Liver (tissue), 9 donors: ENCODE results near the gene MGAT5. TPM values are rescaled to one million over a fixed set of nuclear protein-coding genes. Genes with fewer than 3 reads are reported as not detected.

Experiments used
- DNase-seq: peaks from one replicate; pipeline ENCODE4 v3.0.0-alpha.2; 2017; ENCODE audit warnings: low spot score
- H3K27ac ChIP-seq, 2 donors: one replicate each; pipeline ENCODE4 v1.7.0; 2013; ENCODE audit warnings: inconsistent platforms in 2 of 2, low read length in 2 of 2, control low read depth in 1 of 2, low read depth in 1 of 2, mild to moderate bottlenecking in 1 of 2
- H3K27me3 ChIP-seq, 4 donors: one replicate each; pipeline versions ENCODE4 v1.6.1 to v1.7.0; 2013; ENCODE audit warnings: low read length in 3 of 4, inconsistent platforms in 1 of 4, mild to moderate bottlenecking in 1 of 4, moderate library complexity in 1 of 4; ENCODE audit not compliant: control insufficient read depth in 4 of 4, insufficient read depth in 4 of 4
- H3K36me3 ChIP-seq, 4 donors: one replicate each; pipeline versions ENCODE4 v1.6.1 to v1.7.0; 2013; ENCODE audit warnings: low read length in 3 of 4, mild to moderate bottlenecking in 3 of 4, low read depth in 1 of 4, moderate library complexity in 1 of 4; ENCODE audit not compliant: control insufficient read depth in 4 of 4, insufficient read depth in 3 of 4
- H3K4me1 ChIP-seq, 4 donors: one replicate each; pipeline versions ENCODE4 v1.6.1 to v1.7.0; 2013; ENCODE audit warnings: low read length in 3 of 4, mild to moderate bottlenecking in 3 of 4, moderate library complexity in 1 of 4; ENCODE audit not compliant: control insufficient read depth in 4 of 4, insufficient read depth in 4 of 4
- H3K4me3 ChIP-seq, 3 donors: one replicate each; pipeline versions ENCODE4 v1.6.1 to v1.7.0; 2013; ENCODE audit warnings: low read length in 3 of 3, control low read depth in 1 of 3, low read depth in 1 of 3, mild to moderate bottlenecking in 1 of 3
- H3K9ac ChIP-seq, 2 donors: one replicate each; pipeline ENCODE4 v1.7.0; 2013; ENCODE audit warnings: low read length in 2 of 2, mild to moderate bottlenecking in 2 of 2, moderate library complexity in 2 of 2, control low read depth in 1 of 2, low read depth in 1 of 2
- H3K9me3 ChIP-seq, 4 donors: one replicate each; pipeline versions ENCODE4 v1.6.1 to v1.7.0; 2013; ENCODE audit warnings: low read length in 3 of 4; ENCODE audit not compliant: control insufficient read depth in 4 of 4
- EGR1 ChIP-seq, 2 donors: IDR thresholded peaks; 2 replicates each; pipeline ENCODE4 v1.6.1; 2016 to 2018; ENCODE audit warnings: antibody characterized with exemption in 2 of 2, low read depth in 2 of 2
- FOXA1 ChIP-seq: IDR thresholded peaks from 2 replicates; pipeline ENCODE4 v1.6.1; 2016; ENCODE audit warnings: antibody characterized with exemption
- FOXA2 ChIP-seq: IDR thresholded peaks from 2 replicates; pipeline ENCODE4 v1.6.1; 2016; ENCODE audit warnings: antibody characterized with exemption
- GABPA ChIP-seq, 2 donors: IDR thresholded peaks in 1 of 2; conservative IDR thresholded peaks in 1 of 2; 2 replicates each; pipeline ENCODE4 v1.6.1; 2016; ENCODE audit warnings: antibody characterized with exemption in 2 of 2, mild to moderate bottlenecking in 1 of 2, moderate library complexity in 1 of 2
- HNF4A ChIP-seq, 2 donors: conservative IDR thresholded peaks; 2 replicates each; pipeline ENCODE4 v1.6.1; 2016; ENCODE audit warnings: antibody characterized with exemption in 2 of 2, mild to moderate bottlenecking in 2 of 2
- HNF4G ChIP-seq: IDR thresholded peaks from 2 replicates; pipeline ENCODE4 v1.6.1; 2016; ENCODE audit warnings: antibody characterized with exemption
- JUND ChIP-seq, 2 donors: IDR thresholded peaks; 2 replicates each; pipeline ENCODE4 v1.6.1; 2016; ENCODE audit warnings: antibody characterized with exemption in 2 of 2
- NR2F2 ChIP-seq: IDR thresholded peaks from 2 replicates; pipeline ENCODE4 v1.6.1; 2016; ENCODE audit warnings: antibody characterized with exemption
- RAD21 ChIP-seq, 2 donors: IDR thresholded peaks; 2 replicates each; pipeline ENCODE4 v1.6.1; 2016; ENCODE audit warnings: antibody characterized with exemption in 2 of 2, mild to moderate bottlenecking in 2 of 2
- RXRA ChIP-seq, 2 donors: IDR thresholded peaks; 2 replicates each; pipeline ENCODE4 v1.6.1; 2017 to 2018; ENCODE audit warnings: antibody characterized with exemption in 2 of 2, mild to moderate bottlenecking in 1 of 2
- TAF1 ChIP-seq: conservative IDR thresholded peaks from 2 replicates; pipeline ENCODE4 v1.6.1; 2016; ENCODE audit warnings: antibody characterized with exemption, mild to moderate bottlenecking
- YY1 ChIP-seq: IDR thresholded peaks from 2 replicates; pipeline ENCODE4 v1.6.1; 2016; ENCODE audit warnings: antibody characterized with exemption, mild to moderate bottlenecking
- WGBS: extraction: QIAGEN DNeasy Blood & Tissue Kit; methylation state at CpG from one replicate; pipeline ENCODE4 v1.1.7; 2013; 5-methylcytosine and 5-hydroxymethylcytosine counted together
- polyA plus RNA-seq, 2 donors: library from polyadenylated mRNA; stranded (reverse) in 1 of 2; unstranded in 1 of 2; fragments of 200-250 nt in 1 of 2; fragments of >200 nt in 1 of 2; fragmentation: Nextera tagmentation in 1 of 2; extraction: Ambion mirVana in 1 of 2; gene quantifications; one replicate each; pipeline versions ENCODE4 v1.2.1 to v1.2.3, GENCODE V29; 2013 to 2015
- total RNA-seq, 2 donors: library from RNA; depleted of rRNA; stranded (reverse); fragments of >200 nt; gene quantifications; one replicate each; pipeline ENCODE4 v1.2.3, GENCODE V29; 2014
- TF ChIP-seq, protein P1 (sequence below): fragments of 150-350 bp; IDR thresholded peaks from 2 replicates; pipeline ENCODE4 v1.5.1; 2017; ENCODE audit warnings: improper control_type of control experiment, low read depth, low read length; ENCODE audit not compliant: missing input control
- TF ChIP-seq, protein P2 (sequence below): IDR thresholded peaks from 2 replicates; pipeline ENCODE4 v1.6.1; 2016; ENCODE audit warnings: antibody characterized with exemption
- TF ChIP-seq, protein P3 (sequence below): IDR thresholded peaks from 2 replicates; pipeline ENCODE4 v1.6.1; 2016; ENCODE audit warnings: antibody characterized with exemption
- donor health status: healthy.
- donor health status: healthy.
- donor health status: healthy.
- donor health status: healthy.
- donor health status: healthy.

MGAT5 gene
- total and polyA plus RNA-seq, 4 donors = 1.8 to 12.7 (median 5.6) TPM

DNA sequence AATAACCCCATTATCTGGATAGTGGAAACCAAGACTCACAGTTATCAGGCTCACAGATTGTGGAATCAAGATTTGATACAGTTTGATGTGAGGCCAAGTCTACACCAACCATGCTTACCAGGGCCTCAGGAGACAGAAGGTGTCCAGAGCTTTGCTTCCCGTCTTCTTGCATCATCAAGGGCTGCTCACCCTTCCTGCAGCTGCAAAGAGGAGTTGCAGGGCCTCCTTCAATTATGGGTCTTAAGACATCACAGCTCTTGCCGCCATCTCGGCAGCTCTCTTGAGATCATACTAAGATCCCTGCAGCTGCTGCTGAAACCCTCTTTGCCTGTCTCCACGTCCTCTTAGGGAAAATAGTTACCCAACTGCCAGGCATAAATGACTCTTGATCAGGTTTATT lies 176.0 kb downstream of the MGAT5 start:
- Histone ChIP-seq H3K27ac (no peak overlapping the region), H3K9ac (no peak overlapping the region), H3K36me3 (peaks cover 0 to 2% (median under 1%) of the 10 kb centered on the region in 4 donors), H3K4me3 (no peak overlapping the region), H3K4me1 (peaks cover 6 to 35% (median 32%) of the 10 kb centered on the region in 4 donors), H3K27me3 (no peaks in the 10 kb centered on the region), H3K9me3 (no peaks in the 10 kb centered on the region)
- WGBS = 91% methylated on average over 4 of the region's 4 CpGs
- TF ChIP-seq, protein P1, sequence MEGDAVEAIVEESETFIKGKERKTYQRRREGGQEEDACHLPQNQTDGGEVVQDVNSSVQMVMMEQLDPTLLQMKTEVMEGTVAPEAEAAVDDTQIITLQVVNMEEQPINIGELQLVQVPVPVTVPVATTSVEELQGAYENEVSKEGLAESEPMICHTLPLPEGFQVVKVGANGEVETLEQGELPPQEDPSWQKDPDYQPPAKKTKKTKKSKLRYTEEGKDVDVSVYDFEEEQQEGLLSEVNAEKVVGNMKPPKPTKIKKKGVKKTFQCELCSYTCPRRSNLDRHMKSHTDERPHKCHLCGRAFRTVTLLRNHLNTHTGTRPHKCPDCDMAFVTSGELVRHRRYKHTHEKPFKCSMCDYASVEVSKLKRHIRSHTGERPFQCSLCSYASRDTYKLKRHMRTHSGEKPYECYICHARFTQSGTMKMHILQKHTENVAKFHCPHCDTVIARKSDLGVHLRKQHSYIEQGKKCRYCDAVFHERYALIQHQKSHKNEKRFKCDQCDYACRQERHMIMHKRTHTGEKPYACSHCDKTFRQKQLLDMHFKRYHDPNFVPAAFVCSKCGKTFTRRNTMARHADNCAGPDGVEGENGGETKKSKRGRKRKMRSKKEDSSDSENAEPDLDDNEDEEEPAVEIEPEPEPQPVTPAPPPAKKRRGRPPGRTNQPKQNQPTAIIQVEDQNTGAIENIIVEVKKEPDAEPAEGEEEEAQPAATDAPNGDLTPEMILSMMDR = no peak
- TF ChIP-seq NR2F2 = no peak
- no peak for TF ChIP-seq JUND (IDR thresholded peaks at IDR 0.05)
- TF ChIP-seq GABPA (IDR thresholded peaks at IDR 0.05 in 1 of 2, conservative IDR thresholded peaks at IDR 0.05 in 1 of 2) = no peak
- TF ChIP-seq FOXA1 = no peak
- TF ChIP-seq TAF1 = no peak
- TF ChIP-seq RXRA (IDR thresholded peaks at IDR 0.05) = no peak
- TF ChIP-seq FOXA2 = no peak
- TF ChIP-seq HNF4A (conservative IDR thresholded peaks at IDR 0.05) = no peak
- TF ChIP-seq YY1 = no peak
- TF ChIP-seq, protein P2, sequence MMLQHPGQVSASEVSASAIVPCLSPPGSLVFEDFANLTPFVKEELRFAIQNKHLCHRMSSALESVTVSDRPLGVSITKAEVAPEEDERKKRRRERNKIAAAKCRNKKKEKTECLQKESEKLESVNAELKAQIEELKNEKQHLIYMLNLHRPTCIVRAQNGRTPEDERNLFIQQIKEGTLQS = no peak
- TF ChIP-seq, protein P3, sequence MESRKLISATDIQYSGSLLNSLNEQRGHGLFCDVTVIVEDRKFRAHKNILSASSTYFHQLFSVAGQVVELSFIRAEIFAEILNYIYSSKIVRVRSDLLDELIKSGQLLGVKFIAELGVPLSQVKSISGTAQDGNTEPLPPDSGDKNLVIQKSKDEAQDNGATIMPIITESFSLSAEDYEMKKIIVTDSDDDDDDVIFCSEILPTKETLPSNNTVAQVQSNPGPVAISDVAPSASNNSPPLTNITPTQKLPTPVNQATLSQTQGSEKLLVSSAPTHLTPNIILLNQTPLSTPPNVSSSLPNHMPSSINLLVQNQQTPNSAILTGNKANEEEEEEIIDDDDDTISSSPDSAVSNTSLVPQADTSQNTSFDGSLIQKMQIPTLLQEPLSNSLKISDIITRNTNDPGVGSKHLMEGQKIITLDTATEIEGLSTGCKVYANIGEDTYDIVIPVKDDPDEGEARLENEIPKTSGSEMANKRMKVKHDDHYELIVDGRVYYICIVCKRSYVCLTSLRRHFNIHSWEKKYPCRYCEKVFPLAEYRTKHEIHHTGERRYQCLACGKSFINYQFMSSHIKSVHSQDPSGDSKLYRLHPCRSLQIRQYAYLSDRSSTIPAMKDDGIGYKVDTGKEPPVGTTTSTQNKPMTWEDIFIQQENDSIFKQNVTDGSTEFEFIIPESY = no peak
- no peak for TF ChIP-seq RAD21 (IDR thresholded peaks at IDR 0.05)
- no peak for TF ChIP-seq EGR1 (IDR thresholded peaks at IDR 0.05; ENCODE audit: low read depth in 2 of 2)
- no peak for DNase-seq

DNA sequence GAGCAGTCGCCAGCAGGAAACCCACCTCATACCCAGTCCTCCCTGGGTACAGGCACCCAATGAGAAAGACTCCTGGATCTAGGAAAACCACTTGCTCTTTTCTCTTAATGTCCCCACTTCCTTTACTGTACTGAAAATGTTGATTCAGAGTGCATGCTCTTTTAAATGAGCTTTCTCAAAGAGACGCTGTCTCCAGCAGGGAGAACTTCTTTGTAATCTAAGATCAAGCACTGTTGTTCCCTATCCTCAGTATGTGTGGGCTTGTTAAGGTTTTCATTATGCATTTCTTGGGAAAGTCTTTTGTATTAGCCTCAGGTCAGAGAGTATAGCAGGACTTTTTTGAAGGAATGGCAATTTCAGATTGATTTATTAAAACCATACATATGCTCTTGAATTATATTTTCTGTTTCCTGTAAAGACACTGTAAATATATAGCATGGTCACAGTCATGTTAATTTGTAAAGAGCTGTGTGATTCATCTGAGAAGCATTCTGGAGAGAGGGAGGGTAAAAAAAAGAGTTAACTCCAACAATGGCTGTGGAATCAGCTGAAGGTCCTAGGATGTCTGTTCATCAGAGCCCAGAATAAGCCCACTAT lies 178.1 kb downstream of the MGAT5 start:
- TF ChIP-seq, protein P3 = no peak
- TF ChIP-seq, protein P2 = no peak
- no peak for TF ChIP-seq RAD21 (IDR thresholded peaks at IDR 0.05)
- TF ChIP-seq HNF4G = no peak
- no peak for TF ChIP-seq HNF4A (conservative IDR thresholded peaks at IDR 0.05)
- no peak for TF ChIP-seq EGR1 (IDR thresholded peaks at IDR 0.05; ENCODE audit: low read depth in 2 of 2)

More for the DNA sequence above, 178.1 kb downstream of the MGAT5 start:
- Histone ChIP-seq H3K27ac (peak overlapping the region; percentile 86 to 88), H3K36me3 (peaks cover 0 to 2% (median 1%) of the 10 kb centered on the region in 4 donors), H3K27me3 (no peaks in the 10 kb centered on the region), H3K9ac (no peak overlapping the region), H3K9me3 (no peaks in the 10 kb centered on the region), H3K4me3 (no peak overlapping the region), H3K4me1 (peaks cover 6 to 35% (median 32%) of the 10 kb centered on the region in 4 donors)
- no peak for DNase-seq
- 91% methylated on average over 2 of the region's 2 CpGs for WGBS
